GM12878 (cell line): ENCODE results near the gene ARHGEF7. TPM values are rescaled to one million over a fixed set of nuclear protein-coding genes. Genes with fewer than 3 reads are reported as not detected.

ENCODE experiments used
- ATAC-seq: fragments of 200-7000 bp; cut with Tn5 transposase; 3 replicates; pipeline ENCODE4 v1.9.1; 2020; ENCODE audit warnings: mild to moderate bottlenecking, moderate library complexity
- BruUV-seq: library from RNA; stranded (reverse); fragments of 400-500 nt; replicated peaks from 2 replicates; lab custom pipeline; 2021; lab: Mats Ljungman, UMichigan
- CTCF ChIA-PET: fragments of 300-600 bp; sonication (Branson Sonifier 250); formaldehyde crosslinking; extraction: SDS; loops from one replicate; lab custom pipeline; 2021; ENCODE audit warnings: inconsistent platforms; lab: Yijun Ruan, JAX
- POLR2A ChIA-PET: fragments of 350-600 bp; formaldehyde crosslinking; extraction: SDS; loops from one replicate; lab custom pipeline; 2021; ENCODE audit warnings: inconsistent platforms; lab: Charles Lee
- RAD21 ChIA-PET: fragments of 300-600 bp; sonication (Branson Sonifier 250); formaldehyde crosslinking; loops from one replicate; lab custom pipeline; 2023; ENCODE audit warnings: antibody characterized with exemption; ENCODE audit not compliant: unreplicated experiment; lab: Charles Lee
- SMC1A ChIA-PET: fragments of 300-600 bp; sonication (Branson Sonifier 250); formaldehyde crosslinking; loops from one replicate; lab custom pipeline; 2023; ENCODE audit not compliant: unreplicated experiment, uncharacterized antibody; lab: Charles Lee
- DNase-seq: peaks from one replicate; pipeline ENCODE4 v3.0.0-alpha.2; 2011; ENCODE audit warnings: low read depth, low spot score
- FAIRE-seq: peaks from 3 replicates; lab custom pipeline; 2011; peaks lifted over from hg19 to GRCh38; lab: Jason Lieb, UNC
- H2AFZ ChIP-seq: 2 replicates; pipeline ENCODE4 v1.6.0; 2011; ENCODE audit warnings: low read depth, low read length, control low read depth; ENCODE audit not compliant: control insufficient read depth
- H3K27ac ChIP-seq: 2 replicates; pipeline ENCODE4 v1.5.1; 2011; ENCODE audit warnings: control low read depth; ENCODE audit not compliant: control insufficient read depth, insufficient read depth
- H3K27me3 ChIP-seq, 2 experiments: replicated peaks in 1 of 2; 2 replicates each; pipeline versions ENCODE4 v1.6.0 to v1.6.1; 2011; ENCODE audit warnings: low read length in 1 of 2; ENCODE audit not compliant: control insufficient read depth in 2 of 2, insufficient read depth in 2 of 2
- H3K36me3 ChIP-seq, 2 experiments: 2 replicates each; pipeline ENCODE4 v1.5.1; 2011; ENCODE audit warnings: low read length in 1 of 2; ENCODE audit not compliant: control insufficient read depth in 2 of 2, insufficient read depth in 2 of 2
- H3K4me1 ChIP-seq: 2 replicates; pipeline ENCODE4 v1.6.1; 2011; ENCODE audit warnings: mild to moderate bottlenecking, low read length, moderate library complexity, mixed read lengths; ENCODE audit not compliant: control insufficient read depth, insufficient read depth
- H3K4me2 ChIP-seq: 2 replicates; pipeline ENCODE4 v1.6.0; 2011; ENCODE audit warnings: control low read depth; ENCODE audit not compliant: control insufficient read depth, insufficient read depth
- H3K4me3 ChIP-seq: fragments of 200-600 bp; sonication (generic); 2 replicates; pipeline ENCODE4 v1.5.1; 2016
- H3K79me2 ChIP-seq: 2 replicates; pipeline ENCODE4 v1.6.0; 2011; ENCODE audit warnings: low read length; ENCODE audit not compliant: control insufficient read depth, insufficient read depth
- H3K9ac ChIP-seq: 2 replicates; pipeline ENCODE4 v1.8.0; 2011; ENCODE audit warnings: low read length, control low read depth, mixed read lengths; ENCODE audit not compliant: control insufficient read depth, insufficient read depth
- H3K9me3 ChIP-seq: replicated peaks from 3 replicates; pipeline ENCODE4 v1.5.1; 2011; ENCODE audit warnings: mild to moderate bottlenecking, low read length; ENCODE audit not compliant: control insufficient read depth, insufficient read depth
- H4K20me1 ChIP-seq: 2 replicates; pipeline ENCODE4 v1.6.0; 2011; ENCODE audit not compliant: control insufficient read depth, insufficient read depth
- CEBPB ChIP-seq, 2 experiments: fragments of 150-350 bp in 1 of 2; IDR thresholded peaks; 2 replicates each; pipeline ENCODE4 v1.6.1; 2012 to 2014; ENCODE audit warnings: low read depth in 2 of 2, low read length in 2 of 2, borderline replicate concordance in 1 of 2, inconsistent platforms in 1 of 2
- CHD2 ChIP-seq: IDR thresholded peaks from 2 replicates; pipeline ENCODE4 v1.6.1; 2011; ENCODE audit warnings: low read depth, low read length, improper control_type of control experiment, borderline replicate concordance
- E2F8 ChIP-seq: fragments of 450-650 bp; IDR thresholded peaks from 2 replicates; pipeline ENCODE4 v1.6.1; 2018; ENCODE audit warnings: mild to moderate bottlenecking, low read depth, moderate library complexity; ENCODE audit not compliant: partially characterized antibody
- EGR1 ChIP-seq, 2 experiments: IDR thresholded peaks; 1 replicate in 1 of 2; 2 replicates in 1 of 2; pipeline ENCODE4 v1.6.1; 2011 to 2012; ENCODE audit warnings: low read depth in 2 of 2, low read length in 2 of 2, borderline replicate concordance in 1 of 2, mild to moderate bottlenecking in 1 of 2, moderate library complexity in 1 of 2
- ESRRA ChIP-seq: IDR thresholded peaks from 2 replicates; pipeline ENCODE4 v1.6.1; 2012; ENCODE audit warnings: mild to moderate bottlenecking, low read length, improper control_type of control experiment
- MXI1 ChIP-seq: fragments of 150-350 bp; IDR thresholded peaks from 2 replicates; pipeline ENCODE4 v1.6.1; 2011; ENCODE audit warnings: low read depth, mild to moderate bottlenecking, inconsistent platforms, low read length, improper control_type of control experiment
- SKIL ChIP-seq: fragments of 450-650 bp; IDR thresholded peaks from 2 replicates; pipeline ENCODE4 v1.6.1; 2017; ENCODE audit warnings: mild to moderate bottlenecking, low read depth, inconsistent platforms; ENCODE audit not compliant: poor library complexity, severe bottlenecking
- USF1 ChIP-seq: IDR thresholded peaks from 2 replicates; pipeline ENCODE4 v1.6.1; 2011; ENCODE audit warnings: borderline replicate concordance, low read depth, mild to moderate bottlenecking, moderate library complexity, mixed read lengths, low read length; ENCODE audit not compliant: insufficient read depth; ENCODE audit errors: extremely low read length
- WRNIP1 ChIP-seq: IDR thresholded peaks from 2 replicates; pipeline ENCODE4 v1.6.1; 2011; ENCODE audit warnings: low read depth, low read length, improper control_type of control experiment, borderline replicate concordance
- ZNF622 ChIP-seq: fragments of 450-650 bp; IDR thresholded peaks from 2 replicates; pipeline ENCODE4 v1.6.1; 2017; ENCODE audit warnings: mild to moderate bottlenecking, inconsistent platforms
- WGBS: methylation state at CpG from one replicate; pipeline ENCODE4 v1.1.6; 2016; ENCODE audit warnings: low lambda C conversion rate; ENCODE audit not compliant: insufficient replicate concordance, insufficient coverage; ENCODE audit errors: missing lambda C conversion rate; 5-methylcytosine and 5-hydroxymethylcytosine counted together
- in situ Hi-C: fragments of 300-500 bp; cut with MboI; formaldehyde crosslinking; loops from 9 replicates; pipeline ENCODE4 v1.14.3; 2018; ENCODE audit warnings: mixed read lengths
- intact Hi-C: fragments of 100-400 bp; cut with micrococcal nuclease; formaldehyde crosslinking; loops from one replicate; pipeline ENCODE4 v1.14.2; 2022; ENCODE audit not compliant: unreplicated experiment
- polyA plus RNA-seq, 11 experiments: library from polyadenylated mRNA; depleted of rRNA in 4 of 11; unstranded in 6 of 11; stranded (reverse) in 5 of 11; fragments of >200 nt; fragmentation: Nextera tagmentation in 4 of 11; fragmentation: Illumina TruSeq in 1 of 11; extraction: Ambion mirVana in 4 of 11; extraction: Trizol in 1 of 11; gene quantifications; 1 replicate in 1 of 11; 2 replicates in 10 of 11; pipeline versions ENCODE4 v1.2.1 to v1.2.3, GENCODE V29; 2011 to 2016; ENCODE audit warnings: inconsistent platforms in 2 of 11, missing spikeins in 2 of 11, low read depth in 1 of 11
- total RNA-seq, 4 experiments: library from RNA; depleted of rRNA in 3 of 4; stranded (reverse); fragments of >200 nt in 3 of 4; fragmentation: Illumina TruSeq in 1 of 4; extraction: Trizol in 1 of 4; gene quantifications; 2 replicates each; pipeline versions ENCODE4 v1.2.1 to v1.2.3, GENCODE V29; 2013 to 2021
- TF ChIP-seq, protein P1 (sequence below): fragments of 450-650 bp; IDR thresholded peaks from 2 replicates; pipeline ENCODE4 v1.6.1; 2017; ENCODE audit warnings: borderline replicate concordance

ARHGEF7 gene
- total and polyA plus RNA-seq, 10 of the 15 experiments (the other 5 are each of a cell fraction or from before 2014, with no cell fraction given): 4.7 to 65.5 (median 36.6) TPM

GRCh38 chr13:111270126-111270525, 155.0 kb downstream of the ARHGEF7 start:
- BruUV-seq: no TSS peak
- no peak for FAIRE-seq

More at GRCh38 chr13:111270126-111270525, 155.0 kb downstream of the ARHGEF7 start:
- no peak overlapping the region for H3K27ac ChIP-seq
- H3K4me2 ChIP-seq: no peak overlapping the region
- no peak overlapping the region for H3K9ac ChIP-seq
- no peaks in the 10 kb centered on the region for H3K27me3 ChIP-seq
- DNase-seq (no peak), ATAC-seq (no peak)
- intact Hi-C loops (no loop called here), in situ Hi-C loops (no loop called here)
- no peak overlapping the region for H2AFZ ChIP-seq
- H4K20me1 ChIP-seq: peaks cover 4% of the 10 kb centered on the region; the same call in 1 of the 2 replicates
- TF ChIP-seq CHD2: no peak
- no peak for TF ChIP-seq E2F8
- no peak for TF ChIP-seq CEBPB (IDR thresholded peaks at IDR 0.05; ENCODE audit: borderline replicate concordance in 1 of 2, low read depth in 2 of 2, low read length in 2 of 2)
- no peak for TF ChIP-seq USF1
- no peak for TF ChIP-seq ZNF622
- TF ChIP-seq SKIL: no peak
- no peak for TF ChIP-seq MXI1
- no peak for TF ChIP-seq EGR1 (IDR thresholded peaks at IDR 0.05; ENCODE audit: borderline replicate concordance in 1 of 2, low read depth in 2 of 2, low read length in 2 of 2)
- no peak for TF ChIP-seq WRNIP1
- TF ChIP-seq, protein P1, sequence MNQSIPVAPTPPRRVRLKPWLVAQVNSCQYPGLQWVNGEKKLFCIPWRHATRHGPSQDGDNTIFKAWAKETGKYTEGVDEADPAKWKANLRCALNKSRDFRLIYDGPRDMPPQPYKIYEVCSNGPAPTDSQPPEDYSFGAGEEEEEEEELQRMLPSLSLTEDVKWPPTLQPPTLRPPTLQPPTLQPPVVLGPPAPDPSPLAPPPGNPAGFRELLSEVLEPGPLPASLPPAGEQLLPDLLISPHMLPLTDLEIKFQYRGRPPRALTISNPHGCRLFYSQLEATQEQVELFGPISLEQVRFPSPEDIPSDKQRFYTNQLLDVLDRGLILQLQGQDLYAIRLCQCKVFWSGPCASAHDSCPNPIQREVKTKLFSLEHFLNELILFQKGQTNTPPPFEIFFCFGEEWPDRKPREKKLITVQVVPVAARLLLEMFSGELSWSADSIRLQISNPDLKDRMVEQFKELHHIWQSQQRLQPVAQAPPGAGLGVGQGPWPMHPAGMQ: no peak
- TF ChIP-seq ESRRA: no peak
- peaks cover 33% of the 10 kb centered on the region in 2 experiments for H3K36me3 ChIP-seq
- ChIA-PET SMC1A (no interaction called here), POLR2A (no interaction called here), CTCF (no interaction called here), RAD21 (no interaction called here)
- no peak overlapping the region for H3K4me3 ChIP-seq
- H3K9me3 ChIP-seq: no peaks in the 10 kb centered on the region
- no peaks in the 10 kb centered on the region for H3K4me1 ChIP-seq
- H3K79me2 ChIP-seq: no peaks in the 10 kb centered on the region
- WGBS: 84% methylated on average over 5 of the region's 5 CpGs
